HepG2 (cell line): Measurements from ENCODE around the gene LCLAT1. TPM values are rescaled to one million over a fixed set of nuclear protein-coding genes. Genes with fewer than 3 reads are reported as not detected.

ENCODE experiments used
- ATAC-seq: fragments of 200-7000 bp; cut with Tn5 transposase; 3 replicates; pipeline ENCODE4 v1.9.1; 2020; ENCODE audit warnings: mild to moderate bottlenecking, moderate library complexity
- BruUV-seq: library from RNA; stranded (reverse); fragments of 400-500 nt; replicated peaks from 2 replicates; lab custom pipeline; 2021; lab: Mats Ljungman, UMichigan
- CTCF ChIA-PET: fragments of 300-600 bp; formaldehyde crosslinking; extraction: SDS; loops from one replicate; lab custom pipeline; 2021; ENCODE audit warnings: low total read pairs, inconsistent platforms, low intra/inter-chr PET ratio; lab: Yijun Ruan, JAX
- POLR2A ChIA-PET: fragments of 350-600 bp; sonication (Branson Sonifier 250); formaldehyde crosslinking; loops from one replicate; lab custom pipeline; 2020; ENCODE audit warnings: antibody characterized with exemption, inconsistent platforms; lab: Yijun Ruan, JAX
- DNase-seq: peaks from one replicate; pipeline ENCODE4 v3.0.0-alpha.2; 2015; ENCODE audit warnings: low spot score
- FAIRE-seq: peaks from 3 replicates; lab custom pipeline; 2011; peaks lifted over from hg19 to GRCh38; lab: Jason Lieb, UNC
- H2AFZ ChIP-seq: one replicate; pipeline ENCODE4 v1.6.1; 2011; ENCODE audit warnings: low read length, inconsistent platforms
- H3K27ac ChIP-seq: fragments of 300-600 bp; 3 replicates; pipeline ENCODE4 v1.8.0; 2011; ENCODE audit warnings: mixed run types, mild to moderate bottlenecking, mixed read lengths, low read length, inconsistent platforms; ENCODE audit not compliant: insufficient read depth; ENCODE audit errors: extremely low read length
- H3K27me3 ChIP-seq, 2 experiments: fragments of 200-600 bp in 1 of 2; 2 replicates in 1 of 2; 3 replicates in 1 of 2; pipeline versions ENCODE4 v1.6.0 to v1.8.0; 2011; ENCODE audit warnings: low read length in 2 of 2, mild to moderate bottlenecking in 2 of 2, moderate library complexity in 2 of 2, inconsistent platforms in 1 of 2; ENCODE audit not compliant: insufficient read depth in 2 of 2, control insufficient read depth in 1 of 2
- H3K36me3 ChIP-seq, 2 experiments: fragments of 200-600 bp in 1 of 2; replicated peaks in 1 of 2; 2 replicates in 1 of 2; 3 replicates in 1 of 2; pipeline versions ENCODE4 v1.5.1 to v1.8.0; 2011; ENCODE audit warnings: low read length in 2 of 2, inconsistent platforms in 1 of 2; ENCODE audit not compliant: insufficient read depth in 2 of 2, control insufficient read depth in 1 of 2
- H3K4me1 ChIP-seq: 2 replicates; pipeline ENCODE4 v1.5.1; 2012; ENCODE audit warnings: low read length, inconsistent platforms; ENCODE audit not compliant: insufficient read depth
- H3K4me2 ChIP-seq: 2 replicates; pipeline ENCODE4 v1.6.0; 2011; ENCODE audit warnings: low read depth, low read length, inconsistent platforms
- H3K4me3 ChIP-seq, 3 experiments: fragments of 200-600 bp in 1 of 3; sonication (generic), shearing (Covaris generic) in 1 of 3; replicated peaks in 1 of 3; 2 replicates each; pipeline ENCODE4 v1.5.1; 2011 to 2016; ENCODE audit warnings: low read length in 3 of 3, inconsistent platforms in 2 of 3, low read depth in 2 of 3, mild to moderate bottlenecking in 2 of 3, control low read depth in 1 of 3, mixed read lengths in 1 of 3; ENCODE audit not compliant: insufficient read depth in 1 of 3
- H3K79me2 ChIP-seq: one replicate; pipeline ENCODE4 v1.6.1; 2011; ENCODE audit warnings: low read length, inconsistent platforms; ENCODE audit not compliant: insufficient read depth
- H3K9ac ChIP-seq: 2 replicates; pipeline ENCODE4 v1.6.0; 2011; ENCODE audit warnings: mild to moderate bottlenecking, low read depth, low read length, inconsistent platforms; ENCODE audit not compliant: insufficient read depth
- H3K9me3 ChIP-seq: 2 replicates; pipeline ENCODE4 v1.5.1; 2012; ENCODE audit warnings: mild to moderate bottlenecking, low read length
- H4K20me1 ChIP-seq: 2 replicates; pipeline ENCODE4 v1.6.0; 2011; ENCODE audit warnings: inconsistent platforms, mild to moderate bottlenecking, low read length, moderate library complexity; ENCODE audit not compliant: insufficient read depth
- AKAP8 ChIP-seq: sonication (generic); formaldehyde crosslinking; IDR thresholded peaks from 2 replicates; pipeline ENCODE4 v1.5.1; 2020; ENCODE audit warnings: mild to moderate bottlenecking, missing genetic modification reagents
- BCL6 ChIP-seq: IDR thresholded peaks from 2 replicates; pipeline ENCODE4 v1.6.1; 2016; ENCODE audit warnings: missing genetic modification reagents, missing compliant biosample characterization
- BRCA1 ChIP-seq: sonication (generic); formaldehyde crosslinking; IDR thresholded peaks from 2 replicates; pipeline ENCODE4 v1.4.0; 2020; ENCODE audit warnings: missing genetic modification reagents
- KLF12 ChIP-seq: sonication (generic); formaldehyde crosslinking; IDR thresholded peaks from 2 replicates; pipeline ENCODE4 v1.4.0; 2020; ENCODE audit warnings: missing genetic modification reagents, borderline replicate concordance
- MYC ChIP-seq: sonication (generic); formaldehyde crosslinking; IDR thresholded peaks from 2 replicates; pipeline ENCODE4 v1.9.0; 2021; ENCODE audit warnings: missing genetic modification reagents, borderline replicate concordance
- NCOR1 ChIP-seq: fragments of 200-600 bp; sonication (generic); IDR thresholded peaks from 2 replicates; pipeline ENCODE4 v1.7.0; 2017; ENCODE audit warnings: antibody characterized with exemption, low read length, borderline replicate concordance
- NFE2 ChIP-seq: sonication (generic); formaldehyde crosslinking; IDR thresholded peaks from 2 replicates; pipeline ENCODE4 v1.4.0; 2020; ENCODE audit warnings: missing genetic modification reagents
- NR1H2 ChIP-seq: sonication (generic); formaldehyde crosslinking; IDR thresholded peaks from 2 replicates; pipeline ENCODE4 v1.8.1; 2022; ENCODE audit warnings: low read depth, missing genetic modification reagents, borderline replicate concordance
- NR3C1 ChIP-seq: sonication (generic); formaldehyde crosslinking; IDR thresholded peaks from 2 replicates; pipeline ENCODE4 v1.4.0; 2020; ENCODE audit warnings: missing genetic modification reagents
- PAWR ChIP-seq: sonication (generic); formaldehyde crosslinking; IDR thresholded peaks from 2 replicates; pipeline ENCODE4 v1.4.0; 2020; ENCODE audit warnings: missing genetic modification reagents, mild to moderate bottlenecking, borderline replicate concordance
- PCBP1 ChIP-seq: fragments of 200-400 bp; formaldehyde crosslinking; IDR thresholded peaks from 2 replicates; pipeline ENCODE4 v1.6.1; 2017; ENCODE audit warnings: mild to moderate bottlenecking, low read depth, low read length, borderline replicate concordance
- ZBTB25 ChIP-seq: IDR thresholded peaks from 2 replicates; pipeline ENCODE4 v1.6.1; 2018; ENCODE audit warnings: missing genetic modification reagents
- ZNF382 ChIP-seq: sonication (generic); formaldehyde crosslinking; IDR thresholded peaks from 2 replicates; pipeline ENCODE4 v1.5.0; 2020; ENCODE audit warnings: missing genetic modification reagents, mild to moderate bottlenecking, borderline replicate concordance
- ZNF430 ChIP-seq: sonication (generic); formaldehyde crosslinking; IDR thresholded peaks from 2 replicates; pipeline ENCODE4 v1.9.0; 2021; ENCODE audit warnings: mild to moderate bottlenecking, missing genetic modification reagents
- ZNF558 ChIP-seq: sonication (generic); formaldehyde crosslinking; IDR thresholded peaks from 2 replicates; pipeline ENCODE4 v1.9.0; 2022; ENCODE audit warnings: mild to moderate bottlenecking, missing genetic modification reagents, borderline replicate concordance
- ZNF614 ChIP-seq: IDR thresholded peaks from 2 replicates; pipeline ENCODE4 v1.6.1; 2018; ENCODE audit warnings: missing biosample characterization, missing genetic modification reagents, inconsistent platforms, borderline replicate concordance
- ZNF790 ChIP-seq: sonication (generic); formaldehyde crosslinking; IDR thresholded peaks from 2 replicates; pipeline ENCODE4 v1.8.0; 2022; ENCODE audit warnings: missing genetic modification reagents, mild to moderate bottlenecking, borderline replicate concordance
- WGBS: methylation state at CpG from one replicate; pipeline ENCODE4 v1.1.6; 2017; ENCODE audit warnings: low lambda C conversion rate; 5-methylcytosine and 5-hydroxymethylcytosine counted together
- in situ Hi-C: cut with HindIII; loops from 2 replicates; pipeline ENCODE4 v1.10.0; 2017; ENCODE audit warnings: low pct_unique_long_range_greater_than_20kb; ENCODE audit not compliant: extremely low pct_ligation_motif_present
- intact Hi-C: fragments of 100-400 bp; cut with micrococcal nuclease; formaldehyde crosslinking; loops from one replicate; pipeline ENCODE4 v1.10.0; 2022; ENCODE audit not compliant: unreplicated experiment
- polyA plus RNA-seq, 8 experiments: library from polyadenylated mRNA; depleted of rRNA in 3 of 8; stranded (reverse) in 7 of 8; unstranded in 1 of 8; fragments of >200 nt; fragmentation: Illumina TruSeq in 4 of 8; extraction: Trizol in 4 of 8; gene quantifications; 2 replicates each; pipeline versions ENCODE4 v1.2.1 to v1.2.3, GENCODE V29; 2011 to 2016; ENCODE audit warnings: low read depth in 4 of 8, missing spikeins in 1 of 8, mixed read lengths in 1 of 8; ENCODE audit not compliant: insufficient read depth in 1 of 8
- total RNA-seq, 5 experiments: library from RNA; depleted of rRNA; stranded (reverse); fragments of >200 nt; fragmentation: Illumina TruSeq; extraction: Trizol; gene quantifications; 2 replicates each; pipeline ENCODE4 v1.2.3, GENCODE V29; 2016; ENCODE audit warnings: low read depth in 1 of 5
- TF ChIP-seq, protein P1 (sequence below): sonication (generic); formaldehyde crosslinking; IDR thresholded peaks from 2 replicates; pipeline ENCODE4 v1.5.0; 2020; ENCODE audit warnings: missing genetic modification reagents
- TF ChIP-seq, protein P2 (sequence below): sonication (generic); formaldehyde crosslinking; IDR thresholded peaks from 2 replicates; pipeline ENCODE4 v1.4.0; 2020; ENCODE audit warnings: missing genetic modification reagents, mild to moderate bottlenecking, borderline replicate concordance

LCLAT1 gene
- total and polyA plus RNA-seq, 2 of the 13 experiments (the other 11 are each of a cell fraction or from before 2014, with no cell fraction given), result 18.0 to 28.0 TPM

GRCh38 chr2:30516166-30516565 is 69.1 kb downstream of the LCLAT1 start:
- WGBS, result 88% methylated on average over 18 of the region's 18 CpGs

More at GRCh38 chr2:30516166-30516565, 69.1 kb downstream of the LCLAT1 start:
- ChIA-PET POLR2A (no interaction called here), CTCF (no interaction called here)
- Histone ChIP-seq H2AFZ (no peak overlapping the region), H3K4me3 (no peak overlapping the region), H3K4me1 (peaks cover 33% of the 10 kb centered on the region), H3K4me2 (no peak overlapping the region), H3K36me3 (peaks cover 0 to 9% of the 10 kb centered on the region in 2 experiments; a peak in 1 of 5 replicates), H3K79me2 (peaks cover 18% of the 10 kb centered on the region), H4K20me1 (no peaks in the 10 kb centered on the region), H3K27me3 (no peaks in the 10 kb centered on the region), H3K27ac (no peak overlapping the region), H3K9ac (no peak overlapping the region), H3K9me3 (peaks cover 16% of the 10 kb centered on the region; the same call in 1 of the 2 replicates)
- no peak for DNase-seq
- TF ChIP-seq MYC (CRISPR knock-in tag), result no peak
- TF ChIP-seq, protein P1, sequence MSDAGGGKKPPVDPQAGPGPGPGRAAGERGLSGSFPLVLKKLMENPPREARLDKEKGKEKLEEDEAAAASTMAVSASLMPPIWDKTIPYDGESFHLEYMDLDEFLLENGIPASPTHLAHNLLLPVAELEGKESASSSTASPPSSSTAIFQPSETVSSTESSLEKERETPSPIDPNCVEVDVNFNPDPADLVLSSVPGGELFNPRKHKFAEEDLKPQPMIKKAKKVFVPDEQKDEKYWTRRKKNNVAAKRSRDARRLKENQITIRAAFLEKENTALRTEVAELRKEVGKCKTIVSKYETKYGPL (CRISPR knock-in tag), result no peak
- no peak for TF ChIP-seq ZNF790
- TF ChIP-seq ZNF558 (CRISPR knock-in tag), result no peak
- TF ChIP-seq BCL6 (CRISPR knock-in tag), result no peak
- no peak for TF ChIP-seq PCBP1
- no peak for TF ChIP-seq KLF12 (CRISPR knock-in tag)
- no peak for TF ChIP-seq NCOR1
- TF ChIP-seq NFE2 (CRISPR knock-in tag), result no peak
- TF ChIP-seq AKAP8 (CRISPR knock-in tag), result no peak
- no peak for TF ChIP-seq PAWR (CRISPR knock-in tag)
- TF ChIP-seq NR1H2 (CRISPR knock-in tag), result no peak
- no peak for TF ChIP-seq NR3C1 (CRISPR knock-in tag)
- no peak for TF ChIP-seq ZNF430 (CRISPR knock-in tag)
- no peak for TF ChIP-seq ZNF614
- TF ChIP-seq, protein P2, sequence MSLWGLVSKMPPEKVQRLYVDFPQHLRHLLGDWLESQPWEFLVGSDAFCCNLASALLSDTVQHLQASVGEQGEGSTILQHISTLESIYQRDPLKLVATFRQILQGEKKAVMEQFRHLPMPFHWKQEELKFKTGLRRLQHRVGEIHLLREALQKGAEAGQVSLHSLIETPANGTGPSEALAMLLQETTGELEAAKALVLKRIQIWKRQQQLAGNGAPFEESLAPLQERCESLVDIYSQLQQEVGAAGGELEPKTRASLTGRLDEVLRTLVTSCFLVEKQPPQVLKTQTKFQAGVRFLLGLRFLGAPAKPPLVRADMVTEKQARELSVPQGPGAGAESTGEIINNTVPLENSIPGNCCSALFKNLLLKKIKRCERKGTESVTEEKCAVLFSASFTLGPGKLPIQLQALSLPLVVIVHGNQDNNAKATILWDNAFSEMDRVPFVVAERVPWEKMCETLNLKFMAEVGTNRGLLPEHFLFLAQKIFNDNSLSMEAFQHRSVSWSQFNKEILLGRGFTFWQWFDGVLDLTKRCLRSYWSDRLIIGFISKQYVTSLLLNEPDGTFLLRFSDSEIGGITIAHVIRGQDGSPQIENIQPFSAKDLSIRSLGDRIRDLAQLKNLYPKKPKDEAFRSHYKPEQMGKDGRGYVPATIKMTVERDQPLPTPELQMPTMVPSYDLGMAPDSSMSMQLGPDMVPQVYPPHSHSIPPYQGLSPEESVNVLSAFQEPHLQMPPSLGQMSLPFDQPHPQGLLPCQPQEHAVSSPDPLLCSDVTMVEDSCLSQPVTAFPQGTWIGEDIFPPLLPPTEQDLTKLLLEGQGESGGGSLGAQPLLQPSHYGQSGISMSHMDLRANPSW (CRISPR knock-in tag), result no peak
- no peak for TF ChIP-seq ZBTB25
- TF ChIP-seq ZNF382 (CRISPR knock-in tag), result no peak
- TF ChIP-seq BRCA1 (CRISPR knock-in tag), result no peak
- no peak for FAIRE-seq
- ATAC-seq, result no peak
- in situ Hi-C loops, result no loop called here
- BruUV-seq, result no TSS peak
- intact Hi-C loops, result no loop called here
